NCI-H2227 treated with DMSO at 0.1 percent for 48 hours (cell line): ENCODE data around the gene LRRC4B.
A peak's percentile ranks its signal among the peaks of the same experiment; 100 is the strongest.
"Not testable (repeated sequence)": the region's sequence is repeated elsewhere in the genome, so short reads cannot be mapped to it uniquely, and the experiment has no call there.

Experiments
- DNase-seq: peaks from one replicate; lab custom pipeline; 2025; lab: John Stamatoyannopoulos, UW

Gene LRRC4B

DNA sequence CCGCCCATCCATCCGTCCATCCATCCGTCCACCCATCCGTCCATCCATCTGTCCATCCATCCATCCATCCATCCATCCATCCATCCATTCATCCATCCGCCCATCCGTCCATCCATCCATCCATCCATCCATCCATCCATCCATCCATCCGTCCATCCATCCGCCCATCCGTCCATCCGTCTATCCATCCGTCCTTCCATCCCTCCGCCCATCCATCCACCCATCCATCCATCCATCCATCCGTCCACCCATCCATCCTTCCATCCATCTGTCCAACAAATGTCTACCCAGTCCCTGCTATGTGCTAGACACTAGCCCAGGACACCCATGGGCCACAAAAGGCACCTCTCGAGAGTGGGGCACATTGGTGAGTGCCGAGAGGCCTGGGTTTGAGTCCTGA, 15.7 kb downstream of the LRRC4B start:
- DNase-seq = no peak

DNA sequence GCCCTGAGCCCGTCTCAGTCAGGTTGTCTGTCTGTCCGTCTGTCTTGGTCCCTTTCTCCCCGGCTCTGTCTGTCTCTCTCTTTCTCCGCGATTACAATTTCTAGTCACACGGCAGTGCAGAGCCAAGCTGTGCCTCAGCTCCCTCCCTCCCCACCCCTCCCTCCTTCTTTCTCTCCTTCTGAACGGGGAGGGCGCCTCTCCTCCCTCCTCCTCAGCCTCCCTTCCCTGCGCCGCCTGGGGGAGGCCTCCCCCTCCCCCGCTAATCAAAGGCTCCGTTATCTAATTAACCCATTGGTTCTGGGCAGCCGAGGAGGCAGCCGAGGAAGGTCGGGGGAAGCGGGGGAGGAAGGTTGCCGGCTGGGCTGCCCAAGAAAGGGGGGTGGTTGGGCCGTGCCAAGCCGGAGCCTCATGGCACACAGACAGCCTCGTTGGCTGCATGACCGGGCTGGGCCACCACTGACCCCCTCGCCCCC, 16.5 kb downstream of the LRRC4B start:
- no peak for DNase-seq

DNA sequence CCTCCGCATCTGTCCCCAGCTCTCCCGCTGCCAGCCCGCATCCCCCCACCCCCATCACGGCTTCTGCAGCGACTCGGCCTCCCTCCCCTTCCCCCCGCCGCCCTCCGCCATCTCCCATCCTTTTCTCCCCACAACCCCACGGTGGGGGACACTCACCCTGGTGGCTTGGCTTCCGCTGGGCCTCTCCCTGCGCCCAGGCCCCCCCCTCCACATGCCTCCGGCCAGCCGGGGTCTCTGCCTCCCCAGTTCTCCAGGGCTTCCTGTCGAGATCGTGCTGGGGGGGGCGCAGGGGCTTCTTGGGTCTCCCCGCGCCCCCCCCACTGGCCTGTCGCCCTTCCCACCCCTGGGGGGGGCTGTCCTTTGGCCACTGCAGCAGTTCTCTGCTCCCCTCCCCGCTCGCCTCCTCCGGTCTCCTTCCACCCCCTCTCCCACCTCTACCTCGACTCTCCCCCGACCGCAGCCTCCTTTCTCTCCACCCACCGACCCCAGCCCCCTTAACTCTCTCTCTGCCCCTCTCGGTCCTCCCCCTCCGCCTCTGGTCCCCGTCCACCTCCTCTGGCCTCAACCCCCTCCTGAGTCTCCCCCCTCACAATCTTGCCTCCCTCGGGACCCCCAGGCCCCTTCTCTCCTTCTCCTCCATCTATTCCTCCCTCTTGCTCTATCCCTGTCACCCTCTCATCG, 17.1 kb downstream of the LRRC4B start:
- no peak for DNase-seq

DNA sequence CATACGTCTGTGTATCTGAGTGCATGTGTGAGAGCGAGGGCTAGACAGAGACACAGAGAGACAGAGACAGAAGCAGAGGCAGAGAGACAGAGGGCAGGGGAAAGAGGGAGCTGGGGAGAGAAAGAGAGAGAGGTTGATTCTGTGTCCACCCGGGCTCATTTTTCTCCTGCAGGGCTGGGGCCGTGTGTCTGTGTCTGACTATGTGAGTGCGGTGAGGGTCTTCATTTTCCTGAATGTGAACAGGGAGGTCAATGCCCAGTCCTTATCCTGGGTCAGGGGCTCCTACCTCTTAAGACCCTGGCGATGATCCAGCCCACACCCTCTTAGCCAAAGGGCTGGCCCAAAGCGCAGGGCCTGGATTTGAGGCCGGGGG, 17.7 kb downstream of the LRRC4B start:
- no peak for DNase-seq

GRCh38 chr19:50549927-50550593, 18.2 kb downstream of the LRRC4B start:
- DNase-seq = no peak

- no peak for DNase-seq
These were observed 18.9 kb downstream of the LRRC4B start for GRCh38 chr19:50549059-50549926.

DNA sequence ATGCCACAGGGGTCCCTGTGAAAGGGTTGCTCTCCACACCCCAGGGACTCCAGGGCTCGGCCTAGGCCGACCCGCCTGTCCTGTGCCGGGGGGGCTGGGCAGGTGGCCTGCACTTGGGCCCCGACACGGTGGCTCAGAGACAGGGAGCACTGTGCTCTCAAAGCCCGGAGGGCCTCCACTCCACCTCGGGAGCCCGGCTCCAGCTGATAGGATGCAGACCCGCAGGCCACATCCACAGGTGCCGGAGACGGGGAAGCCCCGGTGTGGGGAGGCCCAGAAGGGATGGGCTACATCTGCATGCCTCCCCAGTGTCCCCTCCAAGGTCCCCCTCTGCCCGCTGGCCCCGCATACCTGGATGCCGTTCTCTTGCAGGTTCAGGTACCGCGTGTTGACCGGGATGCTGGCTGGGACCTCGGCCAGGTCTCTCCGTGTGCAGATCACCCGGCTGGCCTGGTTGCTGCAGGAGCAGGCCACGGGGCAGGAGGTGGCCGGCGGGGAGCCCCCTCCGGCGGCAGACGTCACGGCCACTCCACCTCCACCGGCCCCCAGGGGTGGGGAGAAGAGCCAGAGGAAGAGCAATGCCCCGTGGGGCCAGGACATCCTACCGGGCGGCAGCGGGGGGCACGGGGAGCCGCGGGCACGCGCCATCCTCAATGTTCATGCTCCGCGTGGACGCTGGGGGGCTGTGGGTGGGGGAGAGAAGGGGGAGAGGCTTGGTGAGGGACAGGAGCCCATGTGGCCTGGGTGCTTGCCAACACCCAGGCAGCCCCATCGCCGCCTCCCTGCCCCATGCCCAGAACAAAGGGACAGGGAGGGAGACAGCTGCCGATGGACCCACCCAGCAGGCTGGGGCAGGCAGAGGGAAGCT, 19.8 kb downstream of the LRRC4B start:
- no peak for DNase-seq

GRCh38 chr19:50547385-50548190, 20.6 kb downstream of the LRRC4B start:
- DNase-seq = no peak

GRCh38 chr19:50546527-50547221, 21.6 kb downstream of the LRRC4B start:
- no peak for DNase-seq

GRCh38 chr19:50542943-50543342, 25.3 kb downstream of the LRRC4B start:
- no peak for DNase-seq

GRCh38 chr19:50537769-50538230, 30.4 kb downstream of the LRRC4B start:
- peak; percentile 29 for DNase-seq

DNA sequence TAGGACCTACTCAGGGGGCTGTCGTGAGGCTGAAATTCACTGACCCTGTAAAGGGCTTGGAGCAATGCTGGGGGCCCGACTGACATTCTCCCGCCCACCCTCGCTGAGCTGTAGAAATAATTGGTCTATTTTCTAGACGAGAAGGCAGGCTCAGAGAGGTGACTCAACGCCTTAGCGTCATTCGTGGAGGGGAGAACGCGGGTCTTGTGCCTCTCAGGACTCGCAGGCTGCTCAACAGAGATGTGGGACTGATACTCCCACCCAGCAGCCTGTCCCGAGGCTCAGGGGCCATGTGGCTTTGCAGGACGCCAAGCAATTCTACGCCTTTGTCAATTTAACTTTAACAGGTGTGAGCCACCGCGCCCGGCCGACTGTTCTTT, 30.9 kb downstream of the LRRC4B start:
- no peak for DNase-seq

DNA sequence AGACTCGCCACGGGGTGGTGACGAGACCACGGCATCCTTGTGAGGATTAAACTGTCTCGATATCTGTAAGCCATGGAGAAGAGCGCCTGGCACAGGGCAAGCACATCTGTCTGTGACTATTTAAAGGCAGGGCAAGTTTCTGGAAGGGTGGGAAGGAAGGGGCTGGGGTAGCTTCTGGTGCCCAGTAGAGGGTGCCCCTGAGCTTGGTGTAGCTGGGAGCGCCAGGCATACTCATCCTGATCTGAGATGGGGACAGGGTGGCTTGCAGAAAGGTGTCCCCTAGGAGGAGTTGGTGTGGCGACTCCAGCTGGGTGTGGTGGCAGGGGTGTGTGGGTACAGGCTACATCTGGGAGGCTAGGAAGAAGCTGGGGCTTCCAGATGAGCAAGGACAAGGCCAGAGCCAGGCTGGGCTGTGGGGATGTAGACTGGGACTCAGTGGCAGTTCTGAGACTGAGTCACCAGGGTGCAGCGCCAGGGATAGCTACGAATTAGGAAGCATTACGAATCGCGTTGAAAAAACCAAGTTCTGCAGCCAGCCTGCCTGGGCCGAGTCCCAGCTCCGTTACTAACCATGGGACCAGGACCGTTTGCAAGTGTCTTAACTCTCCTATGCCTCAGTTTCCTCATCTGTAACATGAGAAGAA, 31.5 kb downstream of the LRRC4B start:
- no peak for DNase-seq

DNA sequence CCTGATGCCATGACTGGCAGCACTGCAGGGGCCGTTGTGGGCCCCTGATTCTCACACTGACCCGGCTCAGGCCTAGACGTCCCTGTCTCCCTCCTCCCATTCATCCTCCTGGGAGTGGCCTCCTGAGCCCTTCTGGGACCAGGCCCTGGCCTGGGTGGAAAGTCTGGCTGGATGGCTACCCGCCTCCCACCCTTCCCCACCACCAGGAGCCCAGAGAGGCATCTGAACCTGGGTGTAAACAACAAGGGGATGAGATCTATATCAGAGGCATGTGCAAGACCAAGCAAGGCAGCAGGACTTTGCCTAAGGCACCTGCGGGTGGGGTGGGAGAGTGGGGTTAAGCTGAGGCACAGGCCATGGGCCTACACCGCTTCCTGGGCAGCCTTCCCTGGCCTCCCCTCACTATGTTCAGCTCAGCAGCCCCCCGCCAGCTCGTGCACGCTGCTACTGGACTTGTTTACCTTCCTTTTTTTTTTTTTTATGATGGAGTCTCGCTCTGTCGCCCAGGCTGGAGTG, 32.5 kb downstream of the LRRC4B start:
- DNase-seq = no peak

DNA sequence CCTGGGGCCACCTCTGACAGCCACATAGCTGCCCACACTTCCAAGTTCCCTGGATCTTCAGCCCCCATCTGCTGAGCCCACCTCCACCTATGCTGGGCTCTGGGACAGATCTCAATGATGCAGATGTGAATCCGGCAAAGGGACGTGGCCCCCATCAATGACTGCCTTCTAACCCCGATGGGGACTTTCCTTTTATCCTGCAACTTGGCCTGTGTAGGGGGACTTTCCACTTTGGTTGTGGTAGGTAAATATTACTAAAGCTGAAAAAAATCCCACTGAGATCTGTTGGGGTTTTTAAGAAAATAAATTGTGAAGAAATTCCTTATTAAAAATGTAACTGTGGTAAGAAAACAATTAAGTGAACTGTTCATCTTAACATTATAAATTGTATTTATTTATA, 33.8 kb downstream of the LRRC4B start:
- DNase-seq = no peak

- no peak for DNase-seq
These were observed 35.3 kb downstream of the LRRC4B start for GRCh38 chr19:50532952-50533351.

DNA sequence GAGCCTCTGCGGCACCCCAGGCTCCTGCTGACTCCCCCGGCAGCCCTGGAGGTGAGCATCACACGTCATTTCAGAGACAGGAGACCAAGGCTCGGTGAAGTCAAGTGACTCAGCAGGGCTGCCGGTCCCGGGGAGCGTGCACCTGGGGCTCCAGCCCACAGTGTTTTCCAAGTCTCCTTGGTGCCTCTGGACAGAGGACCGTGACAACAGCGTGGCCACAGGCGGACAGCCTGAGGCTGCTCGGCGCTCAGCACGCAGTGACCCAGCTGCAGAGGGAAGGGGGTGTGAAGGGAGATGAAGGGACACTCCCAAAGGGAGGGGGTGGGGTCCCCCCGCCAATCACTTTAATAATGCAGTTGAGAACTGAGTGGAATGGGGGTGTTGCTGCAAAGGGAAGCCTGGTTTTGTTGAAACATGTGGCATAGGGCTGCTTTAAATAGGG, 37.0 kb downstream of the LRRC4B start:
- no peak for DNase-seq

- not testable (repeated sequence) for DNase-seq
These were observed 40.2 kb downstream of the LRRC4B start for GRCh38 chr19:50528052-50528451.

GRCh38 chr19:50522881-50523280, 45.4 kb downstream of the LRRC4B start:
- no peak for DNase-seq
